GM19372 (cell line): Measurements from ENCODE around the gene MRPL40.

Source experiments
- ATAC-seq: cut with Tn5 transposase; IDR thresholded peaks from one replicate; pipeline ENCODE4 v1.9.1; 2021; ENCODE audit warnings: mild to moderate bottlenecking, low read depth, moderate library complexity; ENCODE audit not compliant: unreplicated experiment

The MRPL40 gene

GRCh38 chr22:19406281-19406811 lies 26.0 kb upstream of the MRPL40 start:
- ATAC-seq: no peak

- no peak for ATAC-seq
Observed at GRCh38 chr22:19406846-19407245, 25.5 kb upstream of the MRPL40 start.

DNA sequence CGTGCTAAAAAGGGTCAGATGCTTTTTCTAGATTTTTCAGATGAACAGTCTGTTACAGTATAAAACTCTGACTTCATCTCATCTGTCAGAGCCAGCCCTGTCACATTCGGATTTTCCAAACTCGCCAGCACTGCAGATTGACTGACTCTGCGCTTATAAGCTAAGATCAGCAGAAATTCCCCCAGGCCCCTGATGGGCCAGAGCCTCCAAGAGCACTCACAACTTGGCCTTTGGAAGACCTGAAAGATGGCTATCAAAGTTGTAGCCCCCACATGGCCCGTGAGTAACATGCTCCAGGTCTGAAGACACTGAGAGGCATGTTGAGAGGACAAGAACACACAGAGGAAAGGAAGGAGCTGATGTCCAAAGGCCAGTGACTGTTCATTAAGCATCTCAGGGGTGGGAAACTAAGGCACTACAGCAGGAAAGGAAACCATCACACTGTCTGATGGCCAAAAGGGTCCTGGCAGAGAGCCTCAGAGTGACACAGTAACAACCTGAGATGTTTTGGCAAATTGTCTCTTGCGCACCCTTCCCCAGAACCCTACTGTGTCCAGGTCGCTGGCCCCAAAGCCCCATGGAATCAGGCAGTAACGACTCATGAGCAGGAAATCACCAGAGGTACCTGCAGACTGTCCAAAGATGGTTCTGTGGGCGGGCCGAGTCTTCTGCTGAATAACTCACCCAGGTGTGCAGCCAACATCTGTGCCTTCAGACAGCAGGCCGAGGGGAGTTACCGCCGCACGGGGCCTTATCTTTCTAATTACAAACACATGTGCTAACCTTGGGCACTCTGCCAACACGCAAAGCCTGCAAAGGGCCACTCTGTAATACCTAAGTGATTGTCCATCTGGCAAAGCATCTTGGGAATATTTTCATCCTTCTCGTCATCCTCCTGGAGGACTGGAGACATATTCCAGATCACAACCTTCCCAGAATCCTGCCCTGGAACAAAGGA lies 24.4 kb upstream of the MRPL40 start:
- no peak for ATAC-seq

DNA sequence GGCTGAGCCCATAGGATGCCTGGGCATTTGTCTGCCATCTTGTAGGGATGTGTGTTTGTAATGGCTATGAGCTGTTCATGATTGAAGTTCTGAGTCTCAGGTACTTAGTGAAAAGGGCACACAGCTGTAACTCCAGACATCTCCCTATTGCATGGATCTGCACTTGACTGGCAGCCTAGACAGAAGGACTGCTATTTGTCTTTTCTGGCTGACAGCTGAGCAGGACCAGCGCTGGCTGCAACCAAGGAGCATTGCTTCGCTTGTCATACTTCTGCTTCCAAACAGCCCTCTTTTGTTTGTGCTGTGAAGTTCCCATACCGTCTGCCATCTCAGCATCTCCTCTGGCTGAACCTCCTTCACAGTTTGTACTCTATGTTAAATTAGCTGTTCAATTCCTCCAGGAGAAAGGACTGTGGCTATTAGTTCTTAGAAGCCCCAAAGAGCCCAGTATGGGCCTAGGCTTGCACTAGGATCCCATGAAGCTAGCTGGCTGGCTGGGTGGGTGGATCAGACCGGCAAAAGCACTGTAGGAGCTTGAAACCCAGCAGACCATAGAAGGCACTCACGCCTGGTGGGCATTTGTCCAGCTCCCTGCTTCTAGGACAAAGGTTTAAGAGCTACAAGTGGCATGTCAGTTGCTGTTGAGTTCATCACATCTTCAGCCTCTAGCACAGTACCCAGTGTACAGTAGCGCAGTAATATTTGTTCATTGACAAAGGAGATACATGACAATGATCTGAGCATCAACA lies 21.2 kb upstream of the MRPL40 start:
- no peak for ATAC-seq

GRCh38 chr22:19411690-19412045 lies 20.7 kb upstream of the MRPL40 start:
- ATAC-seq: no peak

- ATAC-seq: no peak
Observed at GRCh38 chr22:19412478-19412877, 19.9 kb upstream of the MRPL40 start.

GRCh38 chr22:19412923-19413322 lies 19.4 kb upstream of the MRPL40 start:
- ATAC-seq: no peak

GRCh38 chr22:19419086-19419463 lies 13.3 kb upstream of the MRPL40 start:
- no peak for ATAC-seq

GRCh38 chr22:19419464-19420178 lies 12.7 kb upstream of the MRPL40 start:
- ATAC-seq: no peak

DNA sequence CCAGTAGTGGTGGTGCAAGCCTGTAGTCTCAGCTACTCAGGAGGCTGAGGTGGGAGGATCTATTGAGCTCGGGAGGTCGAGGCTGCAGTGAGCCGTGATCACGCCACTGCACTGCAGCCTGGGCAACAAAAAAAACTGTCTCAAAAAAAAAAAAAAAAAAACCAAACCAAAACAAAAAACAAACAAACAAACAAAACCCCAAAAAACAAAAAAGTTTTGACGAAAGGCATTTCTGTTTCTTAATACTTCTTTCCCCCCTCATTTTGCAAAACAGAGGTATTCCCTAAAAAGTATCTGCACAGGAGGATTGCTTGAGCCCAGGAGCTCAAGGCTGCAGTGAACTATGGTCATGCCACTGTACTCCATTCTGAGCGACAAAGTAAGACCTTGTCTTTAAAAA lies 12.0 kb upstream of the MRPL40 start:
- ATAC-seq: no peak

DNA sequence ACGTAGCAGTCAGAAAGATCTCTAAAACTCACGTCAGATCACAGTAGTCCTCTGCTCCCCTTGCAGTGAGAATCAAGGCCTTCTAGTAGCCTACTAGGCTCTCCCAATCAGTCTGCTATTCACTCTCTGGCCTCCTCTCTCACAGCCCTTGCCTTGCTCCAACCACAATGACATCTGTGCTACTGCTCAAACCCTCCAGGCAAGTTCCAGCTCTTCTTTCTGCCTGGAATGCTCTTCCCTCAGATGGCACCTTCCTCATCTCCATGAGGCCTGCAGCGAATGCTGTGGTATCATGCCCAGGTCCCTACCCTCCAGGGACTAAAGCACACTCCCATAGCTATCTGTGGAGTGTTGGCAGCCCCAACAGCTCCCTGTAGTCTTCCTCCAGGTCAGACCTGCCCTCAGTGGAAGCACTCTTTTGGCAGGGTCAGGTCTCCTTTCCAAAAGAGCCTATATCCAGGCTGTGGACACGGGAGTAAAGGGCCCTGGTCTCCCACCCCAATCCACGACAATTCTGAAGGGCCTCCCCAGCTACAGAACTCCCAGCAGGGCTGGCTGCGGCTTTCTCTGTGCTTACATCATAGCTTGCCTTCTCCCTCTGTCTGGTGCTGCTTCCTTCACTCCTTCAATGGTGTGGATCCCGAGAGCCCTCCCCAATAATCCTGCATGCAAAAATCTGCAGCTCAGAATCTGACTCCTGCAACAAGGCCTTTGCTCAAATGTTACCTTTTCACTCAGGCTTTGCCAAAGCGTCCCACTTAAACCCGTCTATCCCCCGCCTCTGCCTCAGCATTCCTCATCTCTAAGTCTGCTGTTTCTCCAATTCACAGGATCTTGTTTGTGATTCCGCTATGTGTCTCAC lies 9.7 kb upstream of the MRPL40 start:
- no peak for ATAC-seq

GRCh38 chr22:19424186-19424500 lies 8.2 kb upstream of the MRPL40 start:
- no peak for ATAC-seq

- ATAC-seq: no peak
Observed at GRCh38 chr22:19429950-19430889, 2.1 kb upstream of the MRPL40 start.

- no peak for ATAC-seq
Observed at GRCh38 chr22:19430890-19431541, 1.3 kb upstream of the MRPL40 start.

GRCh38 chr22:19431649-19432132 lies 654 bp upstream of the MRPL40 start, which contains the start of gene HIRA:
HIRA (minus strand) TSS chr22:19431733; CDS start chr22:19431476, 257 bp downstream.
- ATAC-seq: peak; percentile 50

DNA sequence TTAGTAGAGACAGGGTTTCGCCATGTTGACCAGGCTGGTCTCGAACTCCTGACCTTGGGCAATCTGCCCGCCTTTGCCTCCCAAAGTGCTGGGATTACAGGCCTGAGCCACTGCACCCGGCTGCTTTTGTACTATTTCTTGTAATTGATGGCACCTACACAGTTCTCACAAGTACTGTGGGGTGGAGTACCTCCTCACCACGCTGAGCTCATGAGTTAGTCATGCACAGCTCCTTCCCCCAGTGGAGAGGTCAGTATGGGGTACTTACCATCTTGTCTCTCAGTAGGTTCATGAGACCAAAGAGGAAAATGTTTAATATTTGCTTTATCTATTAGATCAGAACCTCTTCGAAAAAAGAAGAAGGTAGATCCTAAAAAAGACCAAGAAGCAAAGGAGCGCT lies 2.1 kb downstream of the MRPL40 start:
- no peak for ATAC-seq

- no peak for ATAC-seq
Observed at GRCh38 chr22:19434829-19435580, 2.7 kb downstream of the MRPL40 start.
